Activated T-cell treated with anti-CD3 and anti-CD28 coated beads, Interleukin-2, amount 50 U/mL, for 48 hours (primary cell): ENCODE results near the gene B3GNT8.
"Not testable (repeated sequence)": the region's sequence is repeated elsewhere in the genome, so short reads cannot be mapped to it uniquely, and the experiment has no call there.

Source experiments
- DNase-seq, 2 experiments: peaks; one replicate each; pipeline ENCODE4 v3.0.0-alpha.2; 2020

B3GNT8 gene

GRCh38 chr19:41435936-41436673 lies 8.9 kb upstream of the B3GNT8 start:
- no peak for DNase-seq

DNA sequence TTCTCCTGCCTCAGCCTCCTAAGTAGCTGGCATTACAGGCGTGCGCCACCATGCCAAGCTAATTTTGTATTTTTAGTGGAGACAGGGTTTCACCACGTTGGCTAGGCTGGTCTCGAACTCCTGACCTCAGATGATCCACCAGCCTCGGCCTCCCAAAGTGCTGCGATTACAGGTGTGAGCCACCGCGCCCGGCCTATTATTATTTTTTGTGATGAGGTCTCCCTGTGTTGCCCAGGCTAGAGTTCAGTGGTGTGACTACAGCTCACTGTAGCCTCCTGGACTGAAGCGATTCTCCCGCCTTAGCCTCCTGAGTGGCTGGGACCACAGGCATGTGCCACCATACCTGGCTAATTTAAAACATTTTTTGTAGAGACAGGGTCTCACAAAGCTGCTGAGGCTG lies 8.2 kb upstream of the B3GNT8 start:
- DNase-seq = not testable (repeated sequence)

- no peak for DNase-seq
Observed at GRCh38 chr19:41434450-41434849, 7.3 kb upstream of the B3GNT8 start.

DNA sequence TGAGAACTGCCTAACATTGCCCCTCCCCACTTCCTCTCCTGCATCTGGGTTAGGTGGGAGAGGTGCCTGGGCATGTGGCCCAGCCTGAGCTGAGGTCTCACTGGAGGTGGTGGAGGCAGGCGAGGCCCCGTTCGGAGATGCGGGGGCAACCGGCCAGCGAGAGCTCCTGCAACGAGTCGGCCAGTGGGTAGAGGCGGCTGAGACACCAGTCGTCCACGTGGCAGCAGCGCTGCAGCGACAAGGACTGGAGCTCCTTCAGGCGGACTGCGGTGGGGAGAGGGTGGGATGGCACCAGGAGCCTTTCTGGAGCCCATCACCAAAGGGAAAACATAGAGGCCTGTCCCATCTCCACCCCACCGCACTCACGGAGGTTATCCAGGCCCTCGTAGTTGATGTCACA lies 6.0 kb upstream of the B3GNT8 start:
- no peak for DNase-seq

GRCh38 chr19:41431426-41432386 lies 4.5 kb upstream of the B3GNT8 start:
- DNase-seq = no peak

GRCh38 chr19:41430922-41431321 lies 3.7 kb upstream of the B3GNT8 start:
- DNase-seq = no peak

DNA sequence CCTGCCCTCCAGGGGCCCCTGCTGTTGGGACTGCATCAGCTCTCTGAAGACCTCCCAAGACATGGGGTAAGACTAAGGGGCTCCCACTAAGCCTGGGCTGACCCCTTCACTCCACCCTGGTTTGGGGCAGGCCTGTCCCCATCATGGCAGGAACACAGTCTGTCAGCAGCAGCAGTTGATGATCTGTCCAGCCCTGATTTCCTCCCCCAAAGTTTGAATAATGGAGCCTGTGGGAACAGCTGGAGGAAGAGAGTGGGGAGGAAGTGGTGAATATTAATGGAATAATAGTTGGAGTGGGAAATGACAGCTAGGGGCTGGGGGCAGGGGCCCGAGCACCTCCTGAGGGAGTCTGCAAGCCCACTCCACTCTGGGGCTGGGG lies 1.3 kb upstream of the B3GNT8 start:
- DNase-seq = no peak

GRCh38 chr19:41427647-41428480 lies 690 bp upstream of the B3GNT8 start:
- DNase-seq = peak; percentile 47 to 55

- DNase-seq = no peak
Observed at GRCh38 chr19:41426116-41426841, 895 bp downstream of the B3GNT8 start.

- no peak for DNase-seq
Observed at GRCh38 chr19:41425174-41426115, 1.7 kb downstream of the B3GNT8 start.

- no peak for DNase-seq
Observed at GRCh38 chr19:41424335-41425173, 2.6 kb downstream of the B3GNT8 start.

DNA sequence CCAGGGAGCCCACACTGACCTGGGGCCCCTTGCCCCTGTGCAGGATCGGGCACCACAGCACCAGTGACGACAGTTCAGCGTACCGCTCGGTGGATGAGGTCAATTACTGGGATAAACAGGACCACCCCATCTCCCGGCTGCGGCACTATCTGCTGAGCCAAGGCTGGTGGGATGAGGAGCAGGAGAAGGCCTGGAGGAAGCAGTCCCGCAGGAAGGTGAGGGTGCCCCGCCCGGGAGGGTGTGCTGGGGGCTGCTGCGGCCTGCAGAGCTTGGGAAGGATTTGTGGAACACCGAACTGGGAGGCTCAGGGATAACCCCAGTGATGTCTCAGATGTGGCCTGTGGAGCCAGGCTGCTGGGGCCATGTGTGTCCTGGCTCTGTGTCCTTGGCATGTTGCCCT lies 4.2 kb downstream of the B3GNT8 start:
- no peak for DNase-seq

DNA sequence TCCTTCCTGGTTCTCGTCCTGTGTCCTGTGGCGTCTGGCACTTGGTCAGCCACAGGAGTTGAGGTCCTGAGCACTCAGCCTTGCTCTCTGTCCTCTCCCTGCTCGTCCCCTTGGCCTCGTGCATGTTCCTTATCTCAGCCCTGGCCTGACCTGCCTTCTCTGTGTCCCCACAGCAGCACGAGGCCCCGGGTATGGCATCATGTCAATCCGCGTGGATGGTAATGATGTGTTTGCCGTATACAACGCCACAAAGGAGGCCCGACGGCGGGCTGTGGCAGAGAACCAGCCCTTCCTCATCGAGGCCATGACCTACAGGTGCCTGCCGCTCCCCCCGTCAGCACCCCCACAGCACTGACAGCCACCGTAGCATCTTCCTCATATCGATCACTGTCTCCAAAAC lies 4.7 kb downstream of the B3GNT8 start:
- DNase-seq = no peak

- no peak for DNase-seq
Observed at GRCh38 chr19:41421973-41422372, 5.2 kb downstream of the B3GNT8 start.

GRCh38 chr19:41421314-41421713 lies 5.9 kb downstream of the B3GNT8 start:
- no peak for DNase-seq

- no peak for DNase-seq
Observed at GRCh38 chr19:41420101-41420880, 6.9 kb downstream of the B3GNT8 start.

DNA sequence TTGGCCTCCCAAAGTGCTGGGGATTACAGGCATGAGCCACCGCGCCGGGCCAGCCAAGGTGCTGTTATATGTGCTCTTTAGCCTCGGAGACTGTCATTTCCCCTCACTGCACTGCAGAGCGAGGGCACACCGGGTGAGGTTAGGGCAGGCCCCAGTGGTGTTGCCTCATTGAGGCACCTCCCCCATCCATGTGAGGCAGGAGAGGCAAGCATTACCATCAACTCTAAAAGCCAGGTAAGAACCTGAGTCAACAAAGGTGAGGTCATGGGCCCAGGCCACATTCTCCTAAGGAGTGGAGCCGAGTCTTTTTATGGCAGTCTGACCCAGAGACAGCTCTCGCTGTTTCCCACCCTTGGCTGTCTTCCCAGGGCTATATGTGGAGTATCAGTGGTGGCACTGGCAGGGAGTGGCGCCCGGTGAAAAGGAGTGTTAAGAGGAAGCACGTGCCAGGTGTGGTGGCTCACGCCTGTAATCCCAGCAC lies 10.9 kb downstream of the B3GNT8 start:
- DNase-seq = no peak

DNA sequence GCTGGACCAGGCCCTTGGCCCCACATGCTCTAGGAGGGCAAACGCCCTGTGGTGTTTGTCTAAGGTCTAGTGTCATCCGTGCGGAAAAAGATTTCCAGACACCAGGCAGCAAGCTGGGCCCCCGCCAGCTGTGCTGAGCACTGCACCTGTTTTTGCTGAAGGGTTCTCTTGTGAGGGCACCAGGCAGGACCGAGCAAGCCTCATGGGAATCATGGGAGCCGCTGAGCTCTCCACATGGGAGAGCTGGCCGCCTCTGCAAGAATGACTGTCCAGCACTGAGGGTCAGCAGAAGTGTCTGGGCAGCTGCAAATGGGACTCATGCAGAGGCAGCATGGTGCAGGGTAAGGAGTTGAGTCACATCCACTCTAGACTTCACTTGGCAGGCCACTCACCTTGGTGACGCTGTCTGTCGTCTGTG lies 12.0 kb downstream of the B3GNT8 start:
- DNase-seq = no peak

DNA sequence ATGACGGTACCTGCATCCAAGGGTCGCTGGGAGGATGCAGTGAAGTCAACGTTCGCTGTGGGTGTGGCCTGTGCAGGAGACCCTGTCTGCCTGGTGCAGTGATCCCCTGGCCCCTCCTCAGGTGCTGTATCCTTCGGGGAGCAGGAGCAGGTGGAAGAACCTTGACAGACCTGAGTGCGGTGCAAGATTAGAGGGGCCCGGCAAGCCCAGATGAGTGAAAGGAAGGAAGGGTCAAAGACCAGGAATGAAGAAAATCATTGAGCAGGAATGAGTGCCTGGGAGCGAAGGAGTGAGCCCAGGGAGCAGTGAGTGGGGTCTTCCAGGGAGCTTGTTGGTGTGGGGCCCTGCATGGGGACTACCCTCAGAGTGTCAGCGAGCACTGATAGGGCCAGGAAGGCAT lies 12.7 kb downstream of the B3GNT8 start:
- no peak for DNase-seq
